K562 (cell line): Measurements from ENCODE around the gene RCSD1. TPM values are rescaled to one million over a fixed set of nuclear protein-coding genes. Genes with fewer than 3 reads are reported as not detected.

Source experiments
- CSDE1 ChIP-seq, 2 experiments: fragments of 450-650 bp; IDR thresholded peaks; 2 replicates each; pipeline ENCODE4 v1.6.1; 2016; ENCODE audit warnings: mild to moderate bottlenecking in 1 of 2
- CTBP1 ChIP-seq: fragments of 450-650 bp; IDR thresholded peaks from 2 replicates; pipeline ENCODE4 v1.6.1; 2016; ENCODE audit warnings: borderline replicate concordance
- GTF2E2 ChIP-seq: fragments of 200-800 bp; sonication (Bioruptor generic); IDR thresholded peaks from 2 replicates; pipeline ENCODE4 v1.6.1; 2016; ENCODE audit warnings: missing genetic modification characterization, missing compliant biosample characterization
- KDM2B ChIP-seq: fragments of 250-450 bp; sonication (Bioruptor Pico); IDR thresholded peaks from 2 replicates; pipeline ENCODE4 v1.8.0; 2021; ENCODE audit warnings: mild to moderate bottlenecking, moderate library complexity
- KLF13 ChIP-seq: fragments of 450-650 bp; IDR thresholded peaks from 2 replicates; pipeline ENCODE4 v1.6.1; 2016; ENCODE audit warnings: missing genetic modification characterization, low read depth, mild to moderate bottlenecking, missing compliant biosample characterization, moderate library complexity, borderline replicate concordance
- NBN ChIP-seq: fragments of 450-650 bp; IDR thresholded peaks from 2 replicates; pipeline ENCODE4 v1.6.1; 2016; ENCODE audit warnings: low read depth, mild to moderate bottlenecking
- POLR2AphosphoS5 ChIP-seq: IDR thresholded peaks from 2 replicates; pipeline ENCODE4 v1.6.1; 2011; ENCODE audit warnings: mild to moderate bottlenecking, low read depth, low read length, moderate library complexity; ENCODE audit not compliant: control insufficient read depth, insufficient read depth
- POLR3G ChIP-seq: IDR thresholded peaks from 2 replicates; pipeline ENCODE4 v1.6.1; 2011; ENCODE audit not compliant: insufficient read length, insufficient replicate concordance; ENCODE audit errors: extremely low read depth
- RCOR1 ChIP-seq, 2 experiments: IDR thresholded peaks; 2 replicates each; pipeline ENCODE4 v1.6.1; 2012; ENCODE audit warnings: low read depth in 2 of 2, low read length in 2 of 2, borderline replicate concordance in 1 of 2, improper control_type of control experiment in 1 of 2
- TCF7L2 ChIP-seq: fragments of 150-350 bp; IDR thresholded peaks from 2 replicates; pipeline ENCODE4 v1.6.1; 2016; ENCODE audit warnings: low read depth, mild to moderate bottlenecking, low read length, moderate library complexity
- TSC22D4 ChIP-seq: fragments of 450-650 bp; IDR thresholded peaks from 2 replicates; pipeline ENCODE4 v1.6.1; 2016; ENCODE audit warnings: missing genetic modification characterization, missing biosample characterization, control low read depth
- ZMIZ1 ChIP-seq, 2 experiments: fragments of 150-350 bp in 1 of 2; IDR thresholded peaks; 2 replicates each; pipeline ENCODE4 v1.6.1; 2012 to 2016; ENCODE audit warnings: low read depth in 2 of 2, low read length in 2 of 2, mild to moderate bottlenecking in 1 of 2, moderate library complexity in 1 of 2
- ZNF143 ChIP-seq: sonication (generic); formaldehyde crosslinking; IDR thresholded peaks from 2 replicates; pipeline ENCODE4 v1.9.0; 2022; ENCODE audit warnings: mild to moderate bottlenecking, missing genetic modification reagents
- ZNF324 ChIP-seq: fragments of 250-450 bp; sonication (Bioruptor Pico); IDR thresholded peaks from 2 replicates; pipeline ENCODE4 v1.4.0; 2020; ENCODE audit warnings: mild to moderate bottlenecking
- polyA plus RNA-seq, 8 experiments: library from polyadenylated mRNA; depleted of rRNA in 4 of 8; stranded (reverse) in 5 of 8; unstranded in 3 of 8; fragments of >200 nt; fragmentation: Nextera tagmentation in 2 of 8; fragmentation: Illumina TruSeq in 1 of 8; extraction: Ambion mirVana in 2 of 8; extraction: Trizol in 1 of 8; gene quantifications; 2 replicates each; pipeline versions ENCODE4 v1.2.1 to v1.2.3, GENCODE V29; 2011 to 2014; ENCODE audit warnings: inconsistent platforms in 1 of 8, missing spikeins in 1 of 8
- total RNA-seq, 7 experiments: library from RNA; depleted of rRNA in 6 of 7; stranded (reverse); fragments of >200 nt in 6 of 7; fragmentation: Illumina TruSeq in 2 of 7; extraction: Trizol in 2 of 7; gene quantifications; 2 replicates each; pipeline versions ENCODE4 v1.2.1 to v1.2.3, GENCODE V29; 2011 to 2021; ENCODE audit warnings: low replicate concordance in 1 of 7
- TF ChIP-seq, protein P1 (sequence below): fragments of 250-450 bp; sonication (Bioruptor Pico); IDR thresholded peaks from 2 replicates; pipeline ENCODE4 v1.4.0; 2020; ENCODE audit warnings: mild to moderate bottlenecking
- TF ChIP-seq, protein P2 (sequence below): fragments of 150-350 bp; conservative IDR thresholded peaks from 2 replicates; pipeline ENCODE4 v1.6.1; 2014; ENCODE audit warnings: low read length
- TF ChIP-seq, protein P3 (sequence below): fragments of 450-650 bp; IDR thresholded peaks from 2 replicates; pipeline ENCODE4 v1.6.1; 2016; ENCODE audit warnings: missing biosample characterization, missing genetic modification characterization

RCSD1 gene
- total and polyA plus RNA-seq, 9 of the 15 experiments (the other 6 are each of a cell fraction or from before 2014, with no cell fraction given): 7.8 to 69.8 (median 45.3) TPM

DNA sequence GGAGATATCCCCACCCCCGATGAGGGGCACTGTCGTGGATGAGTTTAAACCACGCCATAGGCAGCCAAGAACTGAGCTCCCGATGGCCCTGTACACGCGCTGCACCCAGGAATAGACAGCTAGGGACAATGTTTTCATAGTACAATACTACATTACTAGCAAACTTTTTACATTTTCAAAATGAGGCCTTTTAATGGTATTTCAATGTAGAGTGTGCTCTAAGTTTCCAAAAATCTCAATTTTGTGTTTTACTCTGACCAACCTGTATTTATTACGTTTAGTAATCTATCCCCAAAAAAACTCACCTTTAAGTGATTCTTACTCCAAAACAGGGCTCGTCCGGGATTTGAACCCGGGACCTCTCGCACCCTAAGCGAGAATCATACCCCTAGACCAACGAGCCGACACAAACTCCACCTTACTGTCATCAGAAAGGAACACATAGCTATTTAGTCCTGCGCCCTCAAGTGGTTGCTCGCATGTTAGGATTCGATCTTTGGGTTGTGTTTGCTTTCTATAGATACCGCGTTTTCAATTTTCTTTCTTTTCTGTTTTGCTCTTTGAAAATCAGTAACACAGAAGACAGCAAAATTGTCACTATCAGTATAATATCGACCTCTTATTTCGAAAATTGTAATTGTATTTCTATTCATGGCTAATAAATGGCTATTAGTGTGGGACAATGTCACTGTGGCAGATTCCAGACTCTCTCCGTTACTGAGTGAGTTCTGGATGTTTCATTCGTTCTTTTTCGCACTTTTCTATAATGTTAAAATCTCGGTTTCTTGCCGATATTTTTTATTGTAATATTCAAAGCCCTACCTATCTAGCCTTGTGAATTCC lies 85.3 kb downstream of the RCSD1 start (continued):
- TF ChIP-seq POLR2AphosphoS5 (no peak), TSC22D4 (tag) (no peak), CSDE1 (IDR thresholded peaks at IDR 0.05) (peak in 1 of 2 experiments; percentile 86; a peak in 2 of 4 replicates), POLR3G (peak; percentile 95), TCF7L2 (no peak), ZNF324 (CRISPR knock-in tag) (no peak), KDM2B (CRISPR knock-in tag) (no peak), NBN (peak; percentile 95; the same call in 1 of the 2 replicates), ZMIZ1 (IDR thresholded peaks at IDR 0.05; ENCODE audit: low read depth in 2 of 2, low read length in 2 of 2) (no peak; a peak in 1 of 4 replicates), RCOR1 (IDR thresholded peaks at IDR 0.05; ENCODE audit: borderline replicate concordance in 1 of 2, low read depth in 2 of 2, low read length in 2 of 2) (peak; percentile 34 to 80; a peak in 2 of 4 replicates), GTF2E2 (tag) (no peak), CTBP1 (peak; percentile 58; the same call in 1 of the 2 replicates), KLF13 (tag) (peak; percentile 83; the same call in 1 of the 2 replicates), ZNF143 (CRISPR knock-in tag) (no peak)
- TF ChIP-seq, protein P1, sequence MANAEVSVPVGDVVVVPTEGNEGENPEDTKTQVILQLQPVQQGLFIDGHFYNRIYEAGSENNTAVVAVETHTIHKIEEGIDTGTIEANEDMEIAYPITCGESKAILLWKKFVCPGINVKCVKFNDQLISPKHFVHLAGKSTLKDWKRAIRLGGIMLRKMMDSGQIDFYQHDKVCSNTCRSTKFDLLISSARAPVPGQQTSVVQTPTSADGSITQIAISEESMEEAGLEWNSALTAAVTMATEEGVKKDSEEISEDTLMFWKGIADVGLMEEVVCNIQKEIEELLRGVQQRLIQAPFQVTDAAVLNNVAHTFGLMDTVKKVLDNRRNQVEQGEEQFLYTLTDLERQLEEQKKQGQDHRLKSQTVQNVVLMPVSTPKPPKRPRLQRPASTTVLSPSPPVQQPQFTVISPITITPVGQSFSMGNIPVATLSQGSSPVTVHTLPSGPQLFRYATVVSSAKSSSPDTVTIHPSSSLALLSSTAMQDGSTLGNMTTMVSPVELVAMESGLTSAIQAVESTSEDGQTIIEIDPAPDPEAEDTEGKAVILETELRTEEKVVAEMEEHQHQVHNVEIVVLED (CRISPR knock-in tag): peak; percentile 25; the same call in 1 of the 2 replicates
- TF ChIP-seq, protein P2, sequence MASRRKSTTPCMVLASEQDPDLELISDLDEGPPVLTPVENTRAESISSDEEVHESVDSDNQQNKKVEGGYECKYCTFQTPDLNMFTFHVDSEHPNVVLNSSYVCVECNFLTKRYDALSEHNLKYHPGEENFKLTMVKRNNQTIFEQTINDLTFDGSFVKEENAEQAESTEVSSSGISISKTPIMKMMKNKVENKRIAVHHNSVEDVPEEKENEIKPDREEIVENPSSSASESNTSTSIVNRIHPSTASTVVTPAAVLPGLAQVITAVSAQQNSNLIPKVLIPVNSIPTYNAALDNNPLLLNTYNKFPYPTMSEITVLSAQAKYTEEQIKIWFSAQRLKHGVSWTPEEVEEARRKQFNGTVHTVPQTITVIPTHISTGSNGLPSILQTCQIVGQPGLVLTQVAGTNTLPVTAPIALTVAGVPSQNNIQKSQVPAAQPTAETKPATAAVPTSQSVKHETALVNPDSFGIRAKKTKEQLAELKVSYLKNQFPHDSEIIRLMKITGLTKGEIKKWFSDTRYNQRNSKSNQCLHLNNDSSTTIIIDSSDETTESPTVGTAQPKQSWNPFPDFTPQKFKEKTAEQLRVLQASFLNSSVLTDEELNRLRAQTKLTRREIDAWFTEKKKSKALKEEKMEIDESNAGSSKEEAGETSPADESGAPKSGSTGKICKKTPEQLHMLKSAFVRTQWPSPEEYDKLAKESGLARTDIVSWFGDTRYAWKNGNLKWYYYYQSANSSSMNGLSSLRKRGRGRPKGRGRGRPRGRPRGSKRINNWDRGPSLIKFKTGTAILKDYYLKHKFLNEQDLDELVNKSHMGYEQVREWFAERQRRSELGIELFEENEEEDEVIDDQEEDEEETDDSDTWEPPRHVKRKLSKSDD: 0 out of 2 replicates have a peak, but pooled peaks have one; percentile 30
- TF ChIP-seq, protein P3, sequence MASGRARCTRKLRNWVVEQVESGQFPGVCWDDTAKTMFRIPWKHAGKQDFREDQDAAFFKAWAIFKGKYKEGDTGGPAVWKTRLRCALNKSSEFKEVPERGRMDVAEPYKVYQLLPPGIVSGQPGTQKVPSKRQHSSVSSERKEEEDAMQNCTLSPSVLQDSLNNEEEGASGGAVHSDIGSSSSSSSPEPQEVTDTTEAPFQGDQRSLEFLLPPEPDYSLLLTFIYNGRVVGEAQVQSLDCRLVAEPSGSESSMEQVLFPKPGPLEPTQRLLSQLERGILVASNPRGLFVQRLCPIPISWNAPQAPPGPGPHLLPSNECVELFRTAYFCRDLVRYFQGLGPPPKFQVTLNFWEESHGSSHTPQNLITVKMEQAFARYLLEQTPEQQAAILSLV (tag): no peak
